ENCODE results near the gene SH3TC1.

Gene SH3TC1

DNA sequence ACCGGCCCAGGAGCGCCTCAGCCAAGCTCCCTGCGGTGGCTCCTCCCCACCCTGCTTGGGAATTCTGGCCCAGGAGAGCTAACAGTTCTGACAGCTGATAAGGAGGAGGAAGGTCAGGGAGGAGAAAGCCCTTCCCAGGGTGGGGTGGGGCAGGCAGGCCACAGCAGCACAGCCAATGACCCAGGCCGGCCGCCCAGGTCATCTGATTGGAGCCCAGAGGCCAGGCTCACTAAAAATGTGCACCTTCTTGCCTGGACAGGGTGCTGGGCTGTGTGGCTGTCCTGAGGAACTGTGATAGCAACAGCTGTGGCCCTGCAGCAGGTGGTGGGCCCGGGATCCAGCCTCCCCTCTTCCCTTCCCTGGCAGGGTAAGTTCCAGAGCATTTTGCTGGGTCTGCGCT, 17.2 kb upstream of the SH3TC1 start:
- no peak for DNase-seq

DNA sequence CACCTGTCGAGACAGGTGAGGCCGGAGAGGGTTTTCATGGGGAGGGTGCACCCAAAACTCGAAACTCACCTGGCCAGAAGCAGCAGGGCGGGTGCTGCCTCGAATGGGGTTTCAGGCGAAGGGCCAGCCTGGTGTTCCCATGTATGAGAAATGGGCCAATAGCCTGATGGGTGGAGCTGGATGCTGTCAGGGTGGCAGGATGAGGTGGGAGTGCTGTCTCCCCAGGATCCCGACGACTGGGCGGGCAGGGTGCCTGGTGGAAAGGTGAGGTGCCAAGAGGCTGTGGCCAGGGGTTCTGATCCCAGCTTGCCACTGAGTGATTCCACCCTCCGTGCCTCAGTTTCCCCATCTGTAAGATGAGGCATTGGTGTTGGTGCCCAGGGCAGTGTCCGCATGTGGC, 16.8 kb upstream of the SH3TC1 start:
- DNase-seq, result no peak

GRCh38 chr4:8182858-8183725, 16.0 kb upstream of the SH3TC1 start:
- DNase-seq, result no peak

DNA sequence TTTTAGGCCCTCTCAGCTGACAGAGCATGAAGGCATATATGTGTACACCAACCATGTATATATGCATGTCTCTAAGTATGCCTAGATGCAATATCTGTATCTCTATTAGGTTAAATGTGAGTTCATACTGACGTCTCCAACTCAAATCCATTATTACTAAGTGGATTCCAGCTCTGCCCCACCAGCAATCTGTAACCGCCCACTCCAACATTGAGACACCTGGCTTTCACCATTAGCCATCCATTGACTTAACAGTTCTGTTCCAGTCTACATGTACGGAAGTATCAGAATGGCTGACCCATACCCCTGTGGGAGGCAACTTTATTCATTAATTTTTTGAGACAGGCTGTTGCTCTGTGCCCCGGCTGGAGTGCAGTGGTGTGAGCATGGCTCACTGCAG, 15.0 kb upstream of the SH3TC1 start:
- no peak for DNase-seq

GRCh38 chr4:8185295-8185694, 13.8 kb upstream of the SH3TC1 start:
- no peak for DNase-seq

DNA sequence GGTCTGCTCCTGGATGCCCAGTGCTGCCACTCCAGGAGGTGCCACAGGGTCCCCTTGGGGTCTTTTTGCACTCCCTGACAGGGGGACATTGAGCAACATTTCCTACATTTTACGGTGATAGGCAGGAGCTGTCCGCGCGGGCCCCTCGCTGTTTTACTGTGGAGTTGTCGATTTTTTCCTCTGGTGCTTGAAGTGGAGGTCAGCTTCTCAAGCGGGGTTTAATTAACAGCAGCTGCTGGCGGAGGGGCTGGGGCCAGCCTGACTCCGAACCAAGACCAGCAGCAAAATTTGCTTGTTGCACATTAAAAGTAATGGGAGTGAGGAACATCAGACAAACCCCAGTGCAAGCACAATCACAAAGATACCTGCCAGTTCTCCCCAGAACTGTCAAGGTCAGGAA, 13.2 kb upstream of the SH3TC1 start:
- DNase-seq, result no peak

- DNase-seq, result no peak
Measured at GRCh38 chr4:8188085-8188484, 11.0 kb upstream of the SH3TC1 start.

DNA sequence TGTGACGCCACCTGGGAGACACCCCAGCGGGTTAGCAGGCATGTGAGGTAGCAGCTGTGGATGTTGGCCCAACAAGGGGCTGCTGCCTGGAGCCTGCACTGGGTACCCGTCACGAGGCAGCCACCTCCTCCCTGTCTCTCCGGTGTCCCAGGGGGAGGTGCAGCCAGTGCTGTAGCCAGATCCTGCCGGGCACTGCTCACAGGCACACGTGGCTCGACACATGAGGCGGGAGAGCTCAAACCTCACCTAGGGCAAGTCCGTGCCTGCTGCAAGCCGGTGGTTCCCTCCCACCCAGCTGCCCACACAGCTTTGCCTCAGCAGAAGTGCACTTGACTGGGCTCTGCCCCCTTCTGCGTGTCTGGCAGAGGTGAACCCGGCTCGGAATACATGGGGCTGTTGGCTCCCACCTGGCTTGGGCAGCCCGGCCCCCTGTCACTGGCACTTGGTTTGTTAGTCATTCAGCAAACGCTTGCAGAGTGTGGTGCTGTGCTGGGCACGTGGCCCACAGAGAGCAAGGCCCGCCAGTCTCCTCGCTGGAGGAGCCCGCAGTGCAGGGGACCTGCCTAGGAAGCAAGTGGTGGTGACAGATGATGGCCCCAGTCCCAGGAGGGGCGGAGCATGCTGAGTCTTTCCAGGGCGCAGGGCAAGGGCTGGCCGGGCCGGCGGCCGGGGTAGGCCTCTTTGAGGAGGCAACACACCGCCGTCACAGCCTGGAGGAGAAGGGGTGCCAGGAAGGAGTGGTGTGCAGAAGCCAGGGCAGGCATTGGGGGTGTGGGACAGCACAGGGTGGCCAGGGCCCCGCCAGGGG, 10.1 kb upstream of the SH3TC1 start:
- no peak for DNase-seq

GRCh38 chr4:8189551-8190466, 9.3 kb upstream of the SH3TC1 start:
- no peak for DNase-seq

GRCh38 chr4:8191136-8191747, 7.8 kb upstream of the SH3TC1 start:
- DNase-seq, result no peak

- DNase-seq, result no peak
Measured at GRCh38 chr4:8192748-8193738, 6.0 kb upstream of the SH3TC1 start.

- DNase-seq, result no peak
Measured at GRCh38 chr4:8194306-8195242, 4.5 kb upstream of the SH3TC1 start.

DNA sequence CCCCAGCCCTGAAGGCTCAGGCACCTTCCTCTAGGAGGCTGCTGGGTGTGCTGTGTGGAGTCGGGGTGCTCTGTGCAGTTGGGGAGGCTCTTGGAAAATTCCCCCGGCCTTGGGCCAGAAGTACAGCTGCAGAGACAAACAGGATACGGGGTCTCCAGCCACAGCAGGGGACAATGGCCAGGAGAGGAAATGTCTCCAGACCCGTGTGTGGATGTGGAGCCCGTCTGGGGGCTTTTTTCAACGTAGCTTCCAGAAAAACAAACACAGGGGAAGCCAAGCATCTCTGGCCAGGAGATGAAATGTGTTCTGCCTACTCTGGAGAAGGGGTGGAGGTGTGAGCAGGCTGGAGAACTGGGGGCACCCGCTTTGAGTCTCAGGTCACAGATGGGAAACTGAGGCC, 3.7 kb upstream of the SH3TC1 start:
- no peak for DNase-seq

GRCh38 chr4:8195841-8196458, 3.1 kb upstream of the SH3TC1 start:
- DNase-seq, result no peak

- DNase-seq, result no peak
Measured at GRCh38 chr4:8197521-8197920, 1.6 kb upstream of the SH3TC1 start.

- DNase-seq, result no peak
Measured at GRCh38 chr4:8198206-8198905, 734 bp upstream of the SH3TC1 start.

GRCh38 chr4:8199594-8200301, 658 bp downstream of the SH3TC1 start:
- DNase-seq, result peak; percentile 32

DNA sequence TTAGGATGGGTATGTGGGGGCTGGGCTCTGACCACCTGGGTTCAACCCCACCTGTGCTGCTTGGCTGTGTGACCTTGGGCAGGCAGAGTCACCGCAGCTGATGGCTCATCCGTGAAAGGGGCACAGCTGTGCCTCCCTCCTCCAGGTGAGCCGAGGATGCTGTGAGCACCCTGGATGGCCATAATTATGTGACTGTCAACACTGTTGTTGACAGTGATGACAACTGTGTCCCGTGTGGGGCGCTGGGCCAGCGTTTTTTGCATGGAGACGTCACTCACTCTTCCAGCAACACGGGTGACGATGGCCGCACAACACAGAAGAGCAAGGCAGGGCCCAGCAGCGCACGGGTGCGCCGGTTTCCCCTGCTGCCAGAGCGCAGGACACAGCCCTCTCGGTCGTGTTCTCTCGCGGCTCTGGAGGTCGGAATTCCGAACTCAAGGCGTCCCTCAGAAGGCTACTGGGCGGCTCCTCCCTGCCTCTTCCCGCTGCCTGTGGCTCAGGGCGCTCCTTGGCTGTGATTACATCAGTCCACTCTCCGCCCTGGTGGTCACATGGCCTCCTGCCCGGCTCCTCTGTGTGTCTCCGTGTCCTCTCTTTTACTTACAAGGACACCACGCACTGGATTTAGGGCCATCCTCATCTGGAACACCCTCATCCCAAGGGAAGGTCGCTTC, 1.3 kb downstream of the SH3TC1 start:
- DNase-seq, result peak; percentile 46
